Prostate gland (tissue), 2 donors: ENCODE data around the gene EFR3B.

ENCODE experiments used
- POLR2A ChIP-seq: fragments of 450-650 bp; IDR thresholded peaks from one replicate; pipeline ENCODE4 v1.6.1; 2016; ENCODE audit warnings: antibody characterized with exemption, mild to moderate bottlenecking
- TF ChIP-seq, protein P1 (sequence below), 4 experiments: fragments of 200-600 bp in 2 of 4; fragments of 450-650 bp in 2 of 4; sonication (generic) in 2 of 4; IDR thresholded peaks; 1 replicate in 3 of 4; 2 replicates in 1 of 4; pipeline ENCODE4 v1.5.1; 2016 to 2019; ENCODE audit warnings: antibody characterized with exemption in 4 of 4, mild to moderate bottlenecking in 2 of 4, moderate library complexity in 2 of 4

GRCh38 chr2:25076749-25077148, 34.9 kb downstream of the EFR3B start:
- TF ChIP-seq, protein P1, sequence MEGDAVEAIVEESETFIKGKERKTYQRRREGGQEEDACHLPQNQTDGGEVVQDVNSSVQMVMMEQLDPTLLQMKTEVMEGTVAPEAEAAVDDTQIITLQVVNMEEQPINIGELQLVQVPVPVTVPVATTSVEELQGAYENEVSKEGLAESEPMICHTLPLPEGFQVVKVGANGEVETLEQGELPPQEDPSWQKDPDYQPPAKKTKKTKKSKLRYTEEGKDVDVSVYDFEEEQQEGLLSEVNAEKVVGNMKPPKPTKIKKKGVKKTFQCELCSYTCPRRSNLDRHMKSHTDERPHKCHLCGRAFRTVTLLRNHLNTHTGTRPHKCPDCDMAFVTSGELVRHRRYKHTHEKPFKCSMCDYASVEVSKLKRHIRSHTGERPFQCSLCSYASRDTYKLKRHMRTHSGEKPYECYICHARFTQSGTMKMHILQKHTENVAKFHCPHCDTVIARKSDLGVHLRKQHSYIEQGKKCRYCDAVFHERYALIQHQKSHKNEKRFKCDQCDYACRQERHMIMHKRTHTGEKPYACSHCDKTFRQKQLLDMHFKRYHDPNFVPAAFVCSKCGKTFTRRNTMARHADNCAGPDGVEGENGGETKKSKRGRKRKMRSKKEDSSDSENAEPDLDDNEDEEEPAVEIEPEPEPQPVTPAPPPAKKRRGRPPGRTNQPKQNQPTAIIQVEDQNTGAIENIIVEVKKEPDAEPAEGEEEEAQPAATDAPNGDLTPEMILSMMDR (IDR thresholded peaks at IDR 0.05): no peak
- no peak for TF ChIP-seq POLR2A
